IMR-90 (cell line): ENCODE measurements around the gene KCNG4. TPM values are rescaled to one million over a fixed set of nuclear protein-coding genes. Genes with fewer than 3 reads are reported as not detected.

Source experiments
- ATAC-seq: fragments of 200-7000 bp; cut with Tn5 transposase; 2 replicates; pipeline ENCODE4 v1.9.1; 2020; ENCODE audit warnings: low read depth, mild to moderate bottlenecking, moderate library complexity
- BruUV-seq: library from RNA; stranded (reverse); fragments of 400-500 nt; replicated peaks from 2 replicates; lab custom pipeline; 2021; lab: Mats Ljungman, UMichigan
- CTCF ChIA-PET: fragments of 300-600 bp; formaldehyde crosslinking; extraction: SDS; loops from one replicate; lab custom pipeline; 2021; ENCODE audit warnings: antibody characterized with exemption; lab: Yijun Ruan, JAX
- POLR2A ChIA-PET: fragments of 300-600 bp; sonication (Branson Sonifier 250); formaldehyde crosslinking; loops from one replicate; lab custom pipeline; 2022; ENCODE audit warnings: antibody characterized with exemption; ENCODE audit not compliant: unreplicated experiment; lab: Charles Lee
- DNase-seq: peaks from one replicate; pipeline ENCODE4 v3.0.0; 2013
- H2AFZ ChIP-seq: replicated peaks from 2 replicates; pipeline ENCODE3; 2013; ENCODE audit warnings: low read length, mild to moderate bottlenecking; ENCODE audit not compliant: poor library complexity
- H2AK5ac ChIP-seq: 2 replicates; pipeline ENCODE4 v1.6.1; 2013; ENCODE audit warnings: low read depth, low read length, inconsistent platforms
- H2AK9ac ChIP-seq: replicated peaks from 2 replicates; pipeline ENCODE3; 2013; ENCODE audit warnings: mild to moderate bottlenecking, low read depth, low read length, moderate library complexity; ENCODE audit not compliant: poor library complexity
- H2BK120ac ChIP-seq: 2 replicates; pipeline ENCODE4 v1.6.1; 2013; ENCODE audit warnings: low read depth, low read length, inconsistent platforms
- H2BK15ac ChIP-seq: 3 replicates; pipeline ENCODE4 v1.6.1; 2013; ENCODE audit warnings: low read depth, low read length, inconsistent platforms
- H2BK20ac ChIP-seq: 2 replicates; pipeline ENCODE4 v1.6.1; 2013; ENCODE audit warnings: low read depth, mild to moderate bottlenecking, inconsistent platforms, low read length, moderate library complexity
- H2BK5ac ChIP-seq: 2 replicates; pipeline ENCODE4 v1.6.1; 2013; ENCODE audit warnings: mild to moderate bottlenecking, low read depth, low read length, inconsistent platforms; ENCODE audit not compliant: poor library complexity, severe bottlenecking
- H3K14ac ChIP-seq: replicated peaks from 2 replicates; pipeline ENCODE4 v1.6.1; 2013; ENCODE audit warnings: low read depth, low read length, inconsistent platforms
- H3K18ac ChIP-seq: 2 replicates; pipeline ENCODE4 v1.6.1; 2013; ENCODE audit warnings: low read depth, low read length, control low read depth
- H3K23ac ChIP-seq: 2 replicates; pipeline ENCODE4 v1.6.1; 2013; ENCODE audit warnings: low read depth, low read length, inconsistent platforms
- H3K27ac ChIP-seq: 2 replicates; pipeline ENCODE4 v1.5.1; 2013; ENCODE audit warnings: mild to moderate bottlenecking, control low read depth, low read length; ENCODE audit not compliant: insufficient read depth
- H3K27me3 ChIP-seq: 2 replicates; pipeline ENCODE4 v1.6.1; 2013; ENCODE audit warnings: low read length; ENCODE audit not compliant: control insufficient read depth, insufficient read depth
- H3K36me3 ChIP-seq: 2 replicates; pipeline ENCODE4 v1.6.1; 2013; ENCODE audit warnings: low read length, mixed read lengths; ENCODE audit not compliant: control insufficient read depth, insufficient read depth
- H3K4ac ChIP-seq: 2 replicates; pipeline ENCODE4 v1.6.1; 2013; ENCODE audit warnings: low read depth, low read length, inconsistent platforms
- H3K4me1 ChIP-seq: 2 replicates; pipeline ENCODE4 v1.6.1; 2013; ENCODE audit warnings: low read length, mixed read lengths; ENCODE audit not compliant: control insufficient read depth, insufficient read depth
- H3K4me2 ChIP-seq: 2 replicates; pipeline ENCODE4 v1.6.1; 2013; ENCODE audit warnings: low read depth, mild to moderate bottlenecking, control low read depth, low read length, moderate library complexity
- H3K4me3 ChIP-seq: 2 replicates; pipeline ENCODE4 v1.5.1; 2013; ENCODE audit warnings: low read depth, mild to moderate bottlenecking, control low read depth, low read length, moderate library complexity; ENCODE audit not compliant: insufficient read depth
- H3K56ac ChIP-seq: 2 replicates; pipeline ENCODE4 v1.6.1; 2013; ENCODE audit warnings: low read length, inconsistent platforms; ENCODE audit not compliant: insufficient read depth; ENCODE audit errors: extremely low read depth
- H3K79me1 ChIP-seq, 2 experiments: 2 replicates each; pipeline ENCODE4 v1.6.1; 2013; ENCODE audit warnings: low read length in 2 of 2, inconsistent platforms in 1 of 2, low read depth in 1 of 2
- H3K9ac ChIP-seq: 2 replicates; pipeline ENCODE4 v1.6.1; 2013; ENCODE audit warnings: low read depth, low read length, control low read depth
- H3K9me1 ChIP-seq: 2 replicates; pipeline ENCODE4 v1.6.1; 2013; ENCODE audit warnings: low read length, inconsistent platforms; ENCODE audit not compliant: insufficient read depth
- H3K9me3 ChIP-seq: 2 replicates; pipeline ENCODE4 v1.6.1; 2013; ENCODE audit warnings: low read length; ENCODE audit not compliant: control insufficient read depth, insufficient read depth
- H4K20me1 ChIP-seq: 2 replicates; pipeline ENCODE4 v1.6.1; 2013; ENCODE audit warnings: low read length, inconsistent platforms; ENCODE audit not compliant: insufficient read depth
- H4K5ac ChIP-seq: 2 replicates; pipeline ENCODE4 v1.6.1; 2013; ENCODE audit warnings: mild to moderate bottlenecking, low read depth, low read length, control low read depth
- H4K8ac ChIP-seq, 2 experiments: 2 replicates each; pipeline ENCODE4 v1.6.1; 2013; ENCODE audit warnings: low read depth in 2 of 2, low read length in 2 of 2, control low read depth in 1 of 2, inconsistent platforms in 1 of 2
- H4K91ac ChIP-seq: 2 replicates; pipeline ENCODE4 v1.6.1; 2013; ENCODE audit warnings: low read depth, low read length, inconsistent platforms; ENCODE audit not compliant: insufficient read depth
- BHLHE40 ChIP-seq: fragments of 150-350 bp; IDR thresholded peaks from 2 replicates; pipeline ENCODE4 v1.6.1; 2016; ENCODE audit warnings: mild to moderate bottlenecking, low read depth, low read length
- CHD1 ChIP-seq: IDR thresholded peaks from 2 replicates; pipeline ENCODE4 v1.6.1; 2012; ENCODE audit warnings: low read depth, low read length, improper control_type of control experiment
- FOS ChIP-seq: fragments of 150-350 bp; IDR thresholded peaks from 2 replicates; pipeline ENCODE4 v1.6.1; 2016; ENCODE audit warnings: low read depth, low read length
- MAFK ChIP-seq: IDR thresholded peaks from 2 replicates; pipeline ENCODE4 v1.6.1; 2012; ENCODE audit warnings: low read depth, low read length, improper control_type of control experiment
- MAZ ChIP-seq: IDR thresholded peaks from 2 replicates; pipeline ENCODE4 v1.6.1; 2012; ENCODE audit warnings: low read depth, mild to moderate bottlenecking, low read length, improper control_type of control experiment, moderate library complexity, borderline replicate concordance
- MXI1 ChIP-seq: IDR thresholded peaks from 2 replicates; pipeline ENCODE4 v1.6.1; 2012; ENCODE audit warnings: low read depth, mild to moderate bottlenecking, low read length, moderate library complexity, borderline replicate concordance
- POLR2A ChIP-seq: IDR thresholded peaks from 2 replicates; pipeline ENCODE4 v1.6.1; 2012; ENCODE audit warnings: mild to moderate bottlenecking, low read depth, low read length
- RAD21 ChIP-seq: IDR thresholded peaks from 2 replicates; pipeline ENCODE4 v1.6.1; 2012; ENCODE audit warnings: low read length, improper control_type of control experiment
- RCOR1 ChIP-seq: IDR thresholded peaks from 2 replicates; pipeline ENCODE4 v1.6.1; 2012; ENCODE audit warnings: mild to moderate bottlenecking, low read length, improper control_type of control experiment; ENCODE audit not compliant: insufficient replicate concordance
- RFX5 ChIP-seq: IDR thresholded peaks from 2 replicates; pipeline ENCODE4 v1.8.0; 2012; ENCODE audit warnings: low read depth, mild to moderate bottlenecking, low read length, moderate library complexity
- SMC3 ChIP-seq: fragments of 150-350 bp; IDR thresholded peaks from 2 replicates; pipeline ENCODE4 v1.6.1; 2016; ENCODE audit warnings: low read depth, mild to moderate bottlenecking, antibody characterized with exemption, low read length, moderate library complexity
- WGBS, 2 experiments: methylation state at CpG; one replicate each; pipeline versions ENCODE4 v1.1.5 to v1.1.7; 2013; ENCODE audit warnings: missing lambda C conversion rate in 2 of 2; ENCODE audit not compliant: insufficient read length in 1 of 2; ENCODE audit errors: extremely low coverage in 2 of 2; 5-methylcytosine and 5-hydroxymethylcytosine counted together
- dilution Hi-C: fragments of 300-500 bp; cut with HindIII; formaldehyde crosslinking; loops from one replicate; pipeline ENCODE4 v1.14.3; 2018; ENCODE audit warnings: low sequenced_read_pairs; ENCODE audit not compliant: unreplicated experiment
- in situ Hi-C: fragments of 300-500 bp; cut with MboI; formaldehyde crosslinking; loops from 3 replicates; pipeline ENCODE4 v1.14.3; 2019; ENCODE audit warnings: low sequenced_read_pairs, inconsistent platforms, mixed read lengths
- intact Hi-C: fragments of 100-400 bp; cut with micrococcal nuclease; formaldehyde crosslinking; loops from 2 replicates; pipeline ENCODE4 v1.10.0; 2022
- polyA plus RNA-seq, 3 experiments: library from polyadenylated mRNA; depleted of rRNA; stranded (reverse); fragments of >200 nt; gene quantifications; 2 replicates each; pipeline ENCODE4 v1.2.3, GENCODE V29; 2012; ENCODE audit warnings: low replicate concordance in 1 of 3
- total RNA-seq: library from RNA; depleted of rRNA; stranded (reverse); fragments of >200 nt; gene quantifications from 2 replicates; pipeline ENCODE4 v1.2.3, GENCODE V29; 2012

Gene KCNG4
- total and polyA plus RNA-seq, 2 of the 4 experiments (the other 2 are of a cell fraction): not detected

DNA sequence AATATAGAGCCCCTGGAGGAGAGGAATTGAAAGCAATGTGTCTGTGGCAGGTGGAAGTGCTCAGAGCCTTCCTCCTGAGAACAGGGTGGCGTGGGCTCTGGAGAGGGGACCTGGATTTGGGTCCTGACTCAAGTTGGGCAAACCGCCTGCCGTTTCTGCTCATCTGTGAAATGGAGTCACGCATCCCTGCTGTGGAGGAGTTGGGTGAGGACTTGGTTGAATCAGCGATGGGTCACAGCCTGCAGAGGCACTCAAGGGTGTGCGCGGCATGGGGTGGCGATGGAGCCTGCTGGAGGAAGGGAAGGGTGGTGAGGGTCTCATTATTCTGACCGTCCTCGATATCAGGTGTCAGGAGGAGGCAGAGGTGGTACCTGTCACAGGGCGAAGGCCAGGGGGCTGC is 45.8 kb downstream of the KCNG4 start:
- ChIA-PET CTCF (no interaction called here), POLR2A (no interaction called here)
- Histone ChIP-seq H3K23ac (no peak overlapping the region), H3K27me3 (peaks cover 25% of the 10 kb centered on the region), H2AFZ (no peak overlapping the region), H3K56ac (no peak overlapping the region), H2BK120ac (no peak overlapping the region), H3K14ac (no peak overlapping the region), H4K8ac (no peak overlapping the region), H2AK5ac (no peak overlapping the region), H2BK20ac (no peak overlapping the region), H3K18ac (no peak overlapping the region), H2BK15ac (no peak overlapping the region), H3K9me1 (no peaks in the 10 kb centered on the region), H3K9me3 (no peaks in the 10 kb centered on the region), H3K4me3 (no peak overlapping the region), H3K36me3 (no peaks in the 10 kb centered on the region), H2AK9ac (no peak overlapping the region), H4K91ac (no peak overlapping the region), H3K4me1 (peaks cover 2% of the 10 kb centered on the region; the same call in 1 of the 2 replicates), H3K4ac (no peak overlapping the region), H4K5ac (no peak overlapping the region), H3K27ac (no peak overlapping the region), H3K79me1 (no peaks in the 10 kb centered on the region), H4K20me1 (no peaks in the 10 kb centered on the region; the same call in 1 of the 2 replicates), H2BK5ac (no peak overlapping the region), H3K4me2 (no peak overlapping the region), H3K9ac (no peak overlapping the region)
- in situ Hi-C loops (no loop called here), intact Hi-C loops (no loop called here), dilution Hi-C loops (no loop called here)
- BruUV-seq: no TSS peak
- DNase-seq (no peak), ATAC-seq (no peak)
- TF ChIP-seq SMC3 (no peak), MXI1 (no peak), POLR2A (no peak), MAZ (no peak), RFX5 (no peak), CHD1 (no peak), MAFK (no peak), RCOR1 (no peak), BHLHE40 (no peak), FOS (no peak), RAD21 (no peak)
- WGBS, 2 experiments: no CpG with 5 or more reads among the region's 11 CpGs
